Measurements from ENCODE around the gene SORCS2. TPM values are rescaled to one million over a fixed set of nuclear protein-coding genes. Genes with fewer than 3 reads are reported as not detected.

The SORCS2 gene
- total RNA-seq, 2 experiments from 2014 or later: 0.03 TPM; not detected in 1

- Histone ChIP-seq H2AFZ (ENCODE audit: low read length) (no peak overlapping the region), H3K27ac (ENCODE audit: low read depth, low read length, poor library complexity, severe bottlenecking) (no peak overlapping the region), H3K4me3 (ENCODE audit: low read depth, low read length, poor library complexity, severe bottlenecking) (no peak overlapping the region), H3K79me2 (ENCODE audit: insufficient read depth, low read depth, low read length) (no peaks in the 10 kb centered on the region), H3K9me2 (ENCODE audit: insufficient read depth, low read length) (no peaks in the 10 kb centered on the region), H3K4me2 (ENCODE audit: low read length) (no peak overlapping the region), H3K9me3 (ENCODE audit: low read length) (no peaks in the 10 kb centered on the region), H4K20me1 (ENCODE audit: insufficient read depth, low read length) (no peaks in the 10 kb centered on the region), H3K4me1 (ENCODE audit: insufficient read depth, low read length, poor library complexity, severe bottlenecking) (no peaks in the 10 kb centered on the region), H3K36me3 (ENCODE audit: insufficient read depth, low read length) (no peaks in the 10 kb centered on the region)
- no peak for DNase-seq (ENCODE audit: low spot score)
- BruUV-seq (replicated peaks): no TSS peak
- POLR2A ChIA-PET: interaction anchor here (0.7 kb wide), 1 partner anchor 35 kb away, joined by 3 read pairs; no protein-coding TSS in a partner anchor
- intact Hi-C loops (cut with micrococcal nuclease; ENCODE audit: unreplicated experiment): no loop called here
- CTCF ChIA-PET (ENCODE audit: unreplicated experiment): no interaction called here
- no peak for TF ChIP-seq EZH2phosphoT487 (IDR thresholded peaks at IDR 0.05; ENCODE audit: borderline replicate concordance, low read depth, low read length)
- TF ChIP-seq CTCF (conservative IDR thresholded peaks at IDR 0.05; ENCODE audit: low read length): no peak
Observed at GRCh38 chr4:7744142-7744804, 551.9 kb downstream of the SORCS2 start.

GRCh38 chr4:7745301-7745885, 553.1 kb downstream of the SORCS2 start:
- intact Hi-C loops (cut with micrococcal nuclease; ENCODE audit: unreplicated experiment): no loop called here
- no peaks in the 10 kb centered on the region for H3K9me2 ChIP-seq (ENCODE audit: insufficient read depth, low read length)
- no peak overlapping the region for H3K4me2 ChIP-seq (ENCODE audit: low read length)
- no peak for DNase-seq (ENCODE audit: low spot score)
- TF ChIP-seq EZH2phosphoT487 (IDR thresholded peaks at IDR 0.05; ENCODE audit: borderline replicate concordance, low read depth, low read length) (no peak), CTCF (conservative IDR thresholded peaks at IDR 0.05; ENCODE audit: low read length) (no peak)
- no peaks in the 10 kb centered on the region for H4K20me1 ChIP-seq (ENCODE audit: insufficient read depth, low read length)
- H2AFZ ChIP-seq (ENCODE audit: low read length): no peak overlapping the region
- no TSS peak for BruUV-seq (replicated peaks)
- POLR2A ChIA-PET: interaction anchor here (0.6 kb wide), 1 partner anchor 913 kb away, joined by 5 read pairs; no protein-coding TSS in a partner anchor
- no peaks in the 10 kb centered on the region for H3K79me2 ChIP-seq (ENCODE audit: insufficient read depth, low read depth, low read length)
- H3K27ac ChIP-seq (ENCODE audit: low read depth, low read length, poor library complexity, severe bottlenecking): no peak overlapping the region
- H3K36me3 ChIP-seq (ENCODE audit: insufficient read depth, low read length): no peaks in the 10 kb centered on the region
- no peak overlapping the region for H3K4me3 ChIP-seq (ENCODE audit: low read depth, low read length, poor library complexity, severe bottlenecking)
- H3K4me1 ChIP-seq (ENCODE audit: insufficient read depth, low read length, poor library complexity, severe bottlenecking): no peaks in the 10 kb centered on the region
- no peaks in the 10 kb centered on the region for H3K9me3 ChIP-seq (ENCODE audit: low read length)
- CTCF ChIA-PET (ENCODE audit: unreplicated experiment): no interaction called here

All from OCI-LY7 (cell line).